NCI-H2196 (cell line): ENCODE data around the gene MSN.
"Not testable (repeated sequence)": the region's sequence is repeated elsewhere in the genome, so short reads cannot be mapped to it uniquely, and the experiment has no call there.

Experiments
- DNase-seq: peaks from one replicate; lab custom pipeline; 2025; ENCODE audit not compliant: unreplicated experiment; lab: John Stamatoyannopoulos, UW

MSN gene

GRCh38 chrX:65667503-65668376, at the start of gene MSN:
Gene MSN, plus strand, starts transcription at chrX:65667654. Its CDS starts 188 bp downstream, at chrX:65667842.
- DNase-seq = no peak

- not testable (repeated sequence) for DNase-seq
Observed at GRCh38 chrX:65620096-65620705, 47.3 kb upstream of the MSN start.

GRCh38 chrX:65630771-65631170, 36.7 kb upstream of the MSN start:
- no peak for DNase-seq

GRCh38 chrX:65633826-65634225, 33.6 kb upstream of the MSN start:
- DNase-seq = no peak

GRCh38 chrX:65634732-65635131, 32.7 kb upstream of the MSN start:
- DNase-seq = no peak

GRCh38 chrX:65635378-65635777, 32.1 kb upstream of the MSN start:
- no peak for DNase-seq

- DNase-seq = no peak
Observed at GRCh38 chrX:65635822-65636221, 31.6 kb upstream of the MSN start.

- not testable (repeated sequence) for DNase-seq
Observed at GRCh38 chrX:65636261-65636660, 31.2 kb upstream of the MSN start.

- no peak for DNase-seq
Observed at GRCh38 chrX:65637335-65637734, 30.1 kb upstream of the MSN start.

- DNase-seq = no peak
Observed at GRCh38 chrX:65642914-65643491, 24.5 kb upstream of the MSN start.

- no peak for DNase-seq
Observed at GRCh38 chrX:65643531-65644052, 23.9 kb upstream of the MSN start.

- DNase-seq = peak; percentile 19
Observed at GRCh38 chrX:65644621-65645289, 22.7 kb upstream of the MSN start.

- no peak for DNase-seq
Observed at GRCh38 chrX:65647801-65648200, 19.7 kb upstream of the MSN start.

- DNase-seq = no peak
Observed at GRCh38 chrX:65652098-65652497, 15.4 kb upstream of the MSN start.

- DNase-seq = not testable (repeated sequence)
Observed at GRCh38 chrX:65657009-65657441, 10.4 kb upstream of the MSN start.

GRCh38 chrX:65657659-65658058, 9.8 kb upstream of the MSN start:
- DNase-seq = no peak

GRCh38 chrX:65658229-65658628, 9.2 kb upstream of the MSN start:
- DNase-seq = no peak

GRCh38 chrX:65667157-65667502, 324 bp upstream of the MSN start:
- DNase-seq = no peak

GRCh38 chrX:65668377-65669310, 1.2 kb downstream of the MSN start:
- no peak for DNase-seq

- DNase-seq = no peak
Observed at GRCh38 chrX:65671286-65671685, 3.8 kb downstream of the MSN start.
